K562 (cell line): ENCODE data around the gene PCDH1. TPM values are rescaled to one million over a fixed set of nuclear protein-coding genes. Genes with fewer than 3 reads are reported as not detected.

ENCODE experiments used
- ATAC-seq: fragments of 200-7000 bp; cut with Tn5 transposase; 3 replicates; pipeline ENCODE4 v1.9.1; 2020; ENCODE audit warnings: moderate library complexity
- BruUV-seq: library from RNA; stranded (reverse); fragments of 400-500 nt; replicated peaks from 2 replicates; lab custom pipeline; 2021; lab: Mats Ljungman, UMichigan
- CTCF ChIA-PET: fragments of 300-600 bp; formaldehyde crosslinking; extraction: SDS; loops from one replicate; lab custom pipeline; 2021; ENCODE audit warnings: low intra/inter-chr PET ratio; lab: Yijun Ruan, JAX
- POLR2A ChIA-PET: fragments of 300-600, 350-650 bp; sonication (Branson Sonifier 250); formaldehyde crosslinking; extraction: SDS; loops from one replicate; lab custom pipeline; 2021; ENCODE audit warnings: antibody characterized with exemption, inconsistent platforms; lab: Yijun Ruan, JAX
- DNase-seq, 4 experiments: peaks; one replicate each; pipeline versions ENCODE4 v3.0.0 to v3.0.0-alpha.2; 2011 to 2018; ENCODE audit warnings: low spot score in 3 of 4, mixed read lengths in 3 of 4; ENCODE audit errors: extremely low read depth in 1 of 4
- FAIRE-seq: peaks from 2 replicates; lab custom pipeline; 2011; peaks lifted over from hg19 to GRCh38; lab: Jason Lieb, UNC
- H2AFZ ChIP-seq: 2 replicates; pipeline ENCODE4 v1.6.0; 2011; ENCODE audit warnings: low read depth, low read length, control low read depth, inconsistent platforms
- H3K27ac ChIP-seq: fragments of 200-600 bp; 3 replicates; pipeline ENCODE4 v1.8.0; 2011; ENCODE audit warnings: low read depth, mild to moderate bottlenecking, control low read depth, inconsistent platforms, low read length, moderate library complexity, mixed read lengths; ENCODE audit errors: extremely low read depth
- H3K27me3 ChIP-seq, 2 experiments: fragments of 300-600 bp in 1 of 2; 2 replicates in 1 of 2; 3 replicates in 1 of 2; pipeline versions ENCODE4 v1.6.0 to v1.8.0; 2011; ENCODE audit warnings: inconsistent platforms in 2 of 2, low read length in 2 of 2, mild to moderate bottlenecking in 1 of 2, mixed read lengths in 1 of 2, moderate library complexity in 1 of 2; ENCODE audit not compliant: control insufficient read depth in 2 of 2, insufficient read depth in 2 of 2
- H3K36me3 ChIP-seq: fragments of 300-600 bp; 3 replicates; pipeline ENCODE4 v1.8.0; 2011; ENCODE audit warnings: mild to moderate bottlenecking, low read length, inconsistent platforms; ENCODE audit not compliant: control insufficient read depth, insufficient read depth
- H3K4me1 ChIP-seq, 2 experiments: fragments of 200-600 bp in 1 of 2; replicated peaks in 1 of 2; 2 replicates in 1 of 2; 3 replicates in 1 of 2; pipeline versions ENCODE4 v1.5.1 to v1.8.0; 2011; ENCODE audit warnings: inconsistent platforms in 2 of 2, low read length in 2 of 2, mild to moderate bottlenecking in 1 of 2, mixed read lengths in 1 of 2, moderate library complexity in 1 of 2; ENCODE audit not compliant: control insufficient read depth in 2 of 2, insufficient read depth in 2 of 2
- H3K4me2 ChIP-seq: 2 replicates; pipeline ENCODE4 v1.6.1; 2011; ENCODE audit warnings: low read length, control low read depth, inconsistent platforms, mixed read lengths; ENCODE audit not compliant: insufficient read depth
- H3K4me3 ChIP-seq: fragments of 200-600 bp; sonication (generic), shearing (Covaris generic); 2 replicates; pipeline ENCODE4 v1.5.1; 2016; ENCODE audit warnings: control low read depth, inconsistent platforms
- H3K79me2 ChIP-seq: fragments of 200-600 bp; 3 replicates; pipeline ENCODE4 v1.8.0; 2011; ENCODE audit warnings: low read length, inconsistent platforms; ENCODE audit not compliant: control insufficient read depth, insufficient read depth
- H3K9ac ChIP-seq, 2 experiments: 2 replicates each; pipeline versions ENCODE4 v1.6.0 to v1.6.1; 2011; ENCODE audit warnings: low read depth in 2 of 2, low read length in 2 of 2, control low read depth in 1 of 2, inconsistent platforms in 1 of 2, mild to moderate bottlenecking in 1 of 2, mixed read lengths in 1 of 2; ENCODE audit not compliant: insufficient read depth in 1 of 2
- H3K9me1 ChIP-seq: one replicate; pipeline ENCODE4 v1.6.0; 2011; ENCODE audit warnings: inconsistent platforms, mild to moderate bottlenecking, low read length, moderate library complexity; ENCODE audit not compliant: control insufficient read depth, insufficient read depth
- H3K9me3 ChIP-seq: replicated peaks from 2 replicates; pipeline ENCODE4 v1.5.1; 2011; ENCODE audit warnings: low read depth, low read length, inconsistent platforms; ENCODE audit not compliant: control insufficient read depth, insufficient read depth
- H4K20me1 ChIP-seq: replicated peaks from 2 replicates; pipeline ENCODE4 v1.6.1; 2011; ENCODE audit warnings: low read length, inconsistent platforms, mixed read lengths; ENCODE audit not compliant: control insufficient read depth, insufficient read depth
- SAP30 ChIP-seq: fragments of 200-600 bp; sonication (generic); IDR thresholded peaks from 2 replicates; pipeline ENCODE4 v1.6.1; 2012; ENCODE audit warnings: borderline replicate concordance, low read depth, mild to moderate bottlenecking, moderate library complexity, low read length, control low read depth, inconsistent platforms; ENCODE audit not compliant: insufficient read depth, poor library complexity, severe bottlenecking
- ZBTB43 ChIP-seq: sonication (generic); formaldehyde crosslinking; IDR thresholded peaks from 2 replicates; pipeline ENCODE4 v1.8.0; 2023; ENCODE audit warnings: mild to moderate bottlenecking, missing genetic modification reagents
- ZSCAN32 ChIP-seq: fragments of 450-650 bp; formaldehyde crosslinking; IDR thresholded peaks from 2 replicates; pipeline ENCODE4 v1.4.0; 2020; ENCODE audit warnings: mild to moderate bottlenecking, moderate library complexity
- WGBS: fragments of 100-300 bp; shearing (Covaris generic); methylation state at CpG from one replicate; pipeline ENCODE4 v1.1.6; 2016; ENCODE audit warnings: low coverage, mixed read lengths; ENCODE audit not compliant: insufficient coverage; ENCODE audit errors: missing lambda C conversion rate; 5-methylcytosine and 5-hydroxymethylcytosine counted together
- in situ Hi-C: fragments of 300-500 bp; cut with MboI; formaldehyde crosslinking; loops from 4 replicates; pipeline ENCODE4 v1.15.0; 2018; ENCODE audit warnings: inconsistent platforms, mixed read lengths
- intact Hi-C: fragments of 100-400 bp; cut with micrococcal nuclease; formaldehyde crosslinking; loops from 2 replicates; pipeline ENCODE4 v1.14.2; 2022
- polyA plus RNA-seq, 8 experiments: library from polyadenylated mRNA; depleted of rRNA in 4 of 8; stranded (reverse) in 5 of 8; unstranded in 3 of 8; fragments of >200 nt; fragmentation: Nextera tagmentation in 2 of 8; fragmentation: Illumina TruSeq in 1 of 8; extraction: Ambion mirVana in 2 of 8; extraction: Trizol in 1 of 8; gene quantifications; 2 replicates each; pipeline versions ENCODE4 v1.2.1 to v1.2.3, GENCODE V29; 2011 to 2014; ENCODE audit warnings: inconsistent platforms in 1 of 8, missing spikeins in 1 of 8
- total RNA-seq, 7 experiments: library from RNA; depleted of rRNA in 6 of 7; stranded (reverse); fragments of >200 nt in 6 of 7; fragmentation: Illumina TruSeq in 2 of 7; extraction: Trizol in 2 of 7; gene quantifications; 2 replicates each; pipeline versions ENCODE4 v1.2.1 to v1.2.3, GENCODE V29; 2011 to 2021; ENCODE audit warnings: low replicate concordance in 1 of 7
- TF ChIP-seq, protein P1 (sequence below): sonication (generic); formaldehyde crosslinking; IDR thresholded peaks from 2 replicates; pipeline ENCODE4 v1.8.0; 2022; ENCODE audit warnings: mild to moderate bottlenecking, missing genetic modification reagents
- TF ChIP-seq, protein P2 (sequence below), 2 experiments: fragments of 450-650 bp in 1 of 2; sonication (generic) in 1 of 2; formaldehyde crosslinking in 1 of 2; IDR thresholded peaks in 1 of 2; conservative IDR thresholded peaks in 1 of 2; 2 replicates each; pipeline versions ENCODE4 v1.6.1 to v1.8.1; 2016 to 2023; ENCODE audit warnings: mild to moderate bottlenecking in 2 of 2, moderate library complexity in 2 of 2, inconsistent platforms in 1 of 2, missing genetic modification reagents in 1 of 2

PCDH1 gene
- total and polyA plus RNA-seq, 9 of the 15 experiments (the other 6 are each of a cell fraction or from before 2014, with no cell fraction given), result 0.11 to 3.6 (median 1.9) TPM; not detected in 1

GRCh38 chr5:141808857-141809256, 69.4 kb downstream of the PCDH1 start:
- H3K27ac ChIP-seq, result no peak overlapping the region
- peaks cover 0 to 6% of the 10 kb centered on the region in 2 experiments; a peak in 1 of 5 replicates for H3K4me1 ChIP-seq
- TF ChIP-seq, protein P1, sequence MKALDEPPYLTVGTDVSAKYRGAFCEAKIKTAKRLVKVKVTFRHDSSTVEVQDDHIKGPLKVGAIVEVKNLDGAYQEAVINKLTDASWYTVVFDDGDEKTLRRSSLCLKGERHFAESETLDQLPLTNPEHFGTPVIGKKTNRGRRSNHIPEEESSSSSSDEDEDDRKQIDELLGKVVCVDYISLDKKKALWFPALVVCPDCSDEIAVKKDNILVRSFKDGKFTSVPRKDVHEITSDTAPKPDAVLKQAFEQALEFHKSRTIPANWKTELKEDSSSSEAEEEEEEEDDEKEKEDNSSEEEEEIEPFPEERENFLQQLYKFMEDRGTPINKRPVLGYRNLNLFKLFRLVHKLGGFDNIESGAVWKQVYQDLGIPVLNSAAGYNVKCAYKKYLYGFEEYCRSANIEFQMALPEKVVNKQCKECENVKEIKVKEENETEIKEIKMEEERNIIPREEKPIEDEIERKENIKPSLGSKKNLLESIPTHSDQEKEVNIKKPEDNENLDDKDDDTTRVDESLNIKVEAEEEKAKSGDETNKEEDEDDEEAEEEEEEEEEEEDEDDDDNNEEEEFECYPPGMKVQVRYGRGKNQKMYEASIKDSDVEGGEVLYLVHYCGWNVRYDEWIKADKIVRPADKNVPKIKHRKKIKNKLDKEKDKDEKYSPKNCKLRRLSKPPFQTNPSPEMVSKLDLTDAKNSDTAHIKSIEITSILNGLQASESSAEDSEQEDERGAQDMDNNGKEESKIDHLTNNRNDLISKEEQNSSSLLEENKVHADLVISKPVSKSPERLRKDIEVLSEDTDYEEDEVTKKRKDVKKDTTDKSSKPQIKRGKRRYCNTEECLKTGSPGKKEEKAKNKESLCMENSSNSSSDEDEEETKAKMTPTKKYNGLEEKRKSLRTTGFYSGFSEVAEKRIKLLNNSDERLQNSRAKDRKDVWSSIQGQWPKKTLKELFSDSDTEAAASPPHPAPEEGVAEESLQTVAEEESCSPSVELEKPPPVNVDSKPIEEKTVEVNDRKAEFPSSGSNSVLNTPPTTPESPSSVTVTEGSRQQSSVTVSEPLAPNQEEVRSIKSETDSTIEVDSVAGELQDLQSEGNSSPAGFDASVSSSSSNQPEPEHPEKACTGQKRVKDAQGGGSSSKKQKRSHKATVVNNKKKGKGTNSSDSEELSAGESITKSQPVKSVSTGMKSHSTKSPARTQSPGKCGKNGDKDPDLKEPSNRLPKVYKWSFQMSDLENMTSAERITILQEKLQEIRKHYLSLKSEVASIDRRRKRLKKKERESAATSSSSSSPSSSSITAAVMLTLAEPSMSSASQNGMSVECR (CRISPR knock-in tag), result no peak
- no peak for TF ChIP-seq ZSCAN32 (CRISPR knock-in tag)
- TF ChIP-seq, protein P2, sequence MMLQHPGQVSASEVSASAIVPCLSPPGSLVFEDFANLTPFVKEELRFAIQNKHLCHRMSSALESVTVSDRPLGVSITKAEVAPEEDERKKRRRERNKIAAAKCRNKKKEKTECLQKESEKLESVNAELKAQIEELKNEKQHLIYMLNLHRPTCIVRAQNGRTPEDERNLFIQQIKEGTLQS (IDR thresholded peaks at IDR 0.05), result no peak
- TF ChIP-seq, protein P2 (CRISPR knock-in tag; conservative IDR thresholded peaks at IDR 0.05), result no peak
- no peak for TF ChIP-seq ZBTB43 (CRISPR knock-in tag)
- no peak for TF ChIP-seq SAP30
- TF ChIP-seq, all 486 proteins: peak for 0
- 0% methylated on average over 2 of the region's 2 CpGs for WGBS
- ATAC-seq, result no peak
- DNase-seq, result no peak
- Histone ChIP-seq H3K4me3 (no peak overlapping the region), H4K20me1 (0 out of 2 replicates have a peak, but pooled peaks cover 12% of the 10 kb centered on the region), H3K9ac (no peak overlapping the region), H3K79me2 (no peaks in the 10 kb centered on the region), H3K9me3 (no peaks in the 10 kb centered on the region), H3K4me2 (no peak overlapping the region), H3K9me1 (no peaks in the 10 kb centered on the region), H3K36me3 (no peaks in the 10 kb centered on the region), H3K27me3 (peaks cover 24 to 49% of the 10 kb centered on the region in 2 experiments), H2AFZ (no peak overlapping the region)
- in situ Hi-C loops, result no loop called here
- no peak for FAIRE-seq
- POLR2A ChIA-PET, result interaction anchor here (0.6 to 1.1 kb wide), 2 partner anchors 8 to 37 kb away, joined by 3 read pairs; no protein-coding TSS in a partner anchor
- no TSS peak for BruUV-seq
- CTCF ChIA-PET, result no interaction called here
- intact Hi-C loops, result no loop called here
